WTC11 (cell line): ENCODE measurements around the gene CENATAC. TPM values are rescaled to one million over a fixed set of nuclear protein-coding genes. Genes with fewer than 3 reads are reported as not detected.

Experiments
- ATAC-seq: fragments of 200-7000 bp; cut with Tn5 transposase; 2 replicates; pipeline ENCODE4 v1.10.0; 2021; ENCODE audit warnings: mild to moderate bottlenecking, moderate library complexity
- CTCF ChIA-PET: fragments of 300-600 bp; sonication (Branson Sonifier 250); formaldehyde crosslinking; loops from one replicate; lab custom pipeline; 2021; ENCODE audit warnings: antibody characterized with exemption; lab: Charles Lee
- POLR2A ChIA-PET: fragments of 350-600 bp; sonication (Branson Sonifier 250); formaldehyde crosslinking; loops from one replicate; lab custom pipeline; 2021; ENCODE audit warnings: antibody characterized with exemption; lab: Charles Lee
- DNase-seq: peaks from one replicate; pipeline ENCODE4 v3.0.0; 2021; ENCODE audit warnings: low spot score
- H3K27ac Mint-ChIP-seq: 2 replicates; pipeline ENCODE4 v1.8.0; 2021; ENCODE audit warnings: mixed read lengths
- H3K27me3 Mint-ChIP-seq: 2 replicates; pipeline ENCODE4 v1.8.0; 2021; ENCODE audit warnings: low read depth, mild to moderate bottlenecking, moderate library complexity, mixed read lengths
- H3K36me3 Mint-ChIP-seq: 2 replicates; pipeline ENCODE4 v1.8.0; 2021; ENCODE audit warnings: mixed read lengths
- H3K4me1 Mint-ChIP-seq: 2 replicates; pipeline ENCODE4 v1.8.0; 2022; ENCODE audit warnings: mixed read lengths
- H3K4me3 Mint-ChIP-seq: 2 replicates; pipeline ENCODE4 v1.8.0; 2021; ENCODE audit warnings: mild to moderate bottlenecking, moderate library complexity, mixed read lengths
- H3K9me3 Mint-ChIP-seq: 2 replicates; pipeline ENCODE4 v1.8.0; 2021; ENCODE audit warnings: mixed read lengths
- AR ChIP-seq: fragments of 250-450 bp; sonication (Bioruptor Pico); IDR thresholded peaks from 2 replicates; pipeline ENCODE4 v1.9.0; 2021; ENCODE audit warnings: mild to moderate bottlenecking
- ARID4B ChIP-seq: sonication (generic); formaldehyde crosslinking; IDR thresholded peaks from 2 replicates; pipeline ENCODE4 v1.8.0; 2023; ENCODE audit warnings: missing genetic modification reagents, mild to moderate bottlenecking, borderline replicate concordance
- ATF3 ChIP-seq: sonication (generic); formaldehyde crosslinking; conservative IDR thresholded peaks from 2 replicates; pipeline ENCODE4 v1.8.1; 2022; ENCODE audit warnings: mild to moderate bottlenecking, missing genetic modification reagents
- FOXK1 ChIP-seq: sonication (generic); formaldehyde crosslinking; IDR thresholded peaks from 2 replicates; pipeline ENCODE4 v1.8.0; 2022; ENCODE audit warnings: mild to moderate bottlenecking, moderate library complexity, missing genetic modification reagents
- GABPB1 ChIP-seq: sonication (generic); formaldehyde crosslinking; IDR thresholded peaks from 2 replicates; pipeline ENCODE4 v1.8.1; 2023; ENCODE audit warnings: mild to moderate bottlenecking, missing genetic modification reagents
- HMGA2 ChIP-seq: fragments of 250-450 bp; sonication (Bioruptor Pico); IDR thresholded peaks from 2 replicates; pipeline ENCODE4 v1.4.0; 2021; ENCODE audit warnings: mild to moderate bottlenecking, moderate library complexity
- IRF1 ChIP-seq: sonication (generic); formaldehyde crosslinking; IDR thresholded peaks from 2 replicates; pipeline ENCODE4 v1.8.0; 2023; ENCODE audit warnings: missing genetic modification reagents
- IRF2 ChIP-seq: sonication (generic); formaldehyde crosslinking; IDR thresholded peaks from 2 replicates; pipeline ENCODE4 v1.8.0; 2022; ENCODE audit warnings: low read depth, missing genetic modification reagents, borderline replicate concordance
- KAT7 ChIP-seq: sonication (generic); formaldehyde crosslinking; IDR thresholded peaks from 2 replicates; pipeline ENCODE4 v1.8.1; 2023; ENCODE audit warnings: missing genetic modification reagents, mild to moderate bottlenecking, borderline replicate concordance
- MLX ChIP-seq: sonication (generic); formaldehyde crosslinking; IDR thresholded peaks from 2 replicates; pipeline ENCODE4 v1.8.1; 2023; ENCODE audit warnings: mild to moderate bottlenecking, missing genetic modification reagents, moderate library complexity
- NFE2L1 ChIP-seq: sonication (generic); formaldehyde crosslinking; IDR thresholded peaks from 2 replicates; pipeline ENCODE4 v1.8.1; 2023; ENCODE audit warnings: missing genetic modification reagents
- RELA ChIP-seq: sonication (generic); formaldehyde crosslinking; IDR thresholded peaks from 2 replicates; pipeline ENCODE4 v1.8.1; 2022; ENCODE audit warnings: missing genetic modification reagents, mild to moderate bottlenecking, borderline replicate concordance
- RORB ChIP-seq: fragments of 250-450 bp; sonication (Bioruptor Pico); IDR thresholded peaks from 2 replicates; pipeline ENCODE4 v1.9.0; 2021; ENCODE audit warnings: mild to moderate bottlenecking
- SMAD4 ChIP-seq: sonication (generic); formaldehyde crosslinking; IDR thresholded peaks from 2 replicates; pipeline ENCODE4 v1.8.0; 2022; ENCODE audit warnings: mild to moderate bottlenecking, missing genetic modification reagents
- TEAD4 ChIP-seq: sonication (generic); formaldehyde crosslinking; IDR thresholded peaks from 2 replicates; pipeline ENCODE4 v1.8.0; 2022; ENCODE audit warnings: mild to moderate bottlenecking, missing genetic modification reagents
- USF2 ChIP-seq: sonication (generic); formaldehyde crosslinking; IDR thresholded peaks from 2 replicates; pipeline ENCODE4 v1.8.1; 2023; ENCODE audit warnings: mild to moderate bottlenecking, missing genetic modification reagents, moderate library complexity
- ZBTB43 ChIP-seq: sonication (generic); formaldehyde crosslinking; IDR thresholded peaks from 2 replicates; pipeline ENCODE4 v1.8.1; 2023; ENCODE audit warnings: mild to moderate bottlenecking, missing genetic modification reagents
- ZNF219 ChIP-seq: sonication (generic); formaldehyde crosslinking; IDR thresholded peaks from 2 replicates; pipeline ENCODE4 v1.8.0; 2023; ENCODE audit warnings: missing genetic modification reagents, mild to moderate bottlenecking, borderline replicate concordance
- ZNF512 ChIP-seq: sonication (generic); formaldehyde crosslinking; IDR thresholded peaks from 2 replicates; pipeline ENCODE4 v1.8.1; 2022; ENCODE audit warnings: missing genetic modification reagents, borderline replicate concordance
- ZNF671 ChIP-seq: fragments of 250-450 bp; sonication (Bioruptor Pico); IDR thresholded peaks from 2 replicates; pipeline ENCODE4 v1.8.0; 2021; ENCODE audit warnings: mild to moderate bottlenecking
- ZSCAN18 ChIP-seq: fragments of 250-450 bp; sonication (Bioruptor Pico); IDR thresholded peaks from 2 replicates; pipeline ENCODE4 v2.1.2; 2022; ENCODE audit warnings: mild to moderate bottlenecking, moderate library complexity
- total RNA-seq: library from RNA; stranded (reverse); gene quantifications from 3 replicates; pipeline ENCODE4 v1.2.3, GENCODE V29; 2021

Gene CENATAC
- total RNA-seq, 1 experiment from 2014 or later: 41.7 TPM

GRCh38 chr11:119030329-119031047, 32.5 kb downstream of the CENATAC start, which contains the start of gene SLC37A4 (continued):
- TF ChIP-seq FOXK1 (peak; percentile 79), SMAD4 (no peak), ARID4B (CRISPR knock-in tag) (no peak)

- ChIA-PET POLR2A (no interaction called here), CTCF (interaction anchor here (0.9 to 2.7 kb wide), 5 partner anchors 10 to 36 kb away, joined by 3 to 10 read pairs (median 5); partner anchors contain the start of gene VPS11)
- peaks cover 18% of the 10 kb centered on the region for H3K36me3 Mint-ChIP-seq
- no peaks in the 10 kb centered on the region for H3K9me3 Mint-ChIP-seq
- H3K4me1 Mint-ChIP-seq: peaks cover 19% of the 10 kb centered on the region
- H3K27me3 Mint-ChIP-seq: no peaks in the 10 kb centered on the region
- DNase-seq: no peak
- no peak for ATAC-seq
- no peak overlapping the region for H3K4me3 Mint-ChIP-seq
- H3K27ac Mint-ChIP-seq: no peak overlapping the region
- TF ChIP-seq USF2 (no peak), HMGA2 (CRISPR knock-in tag) (no peak), RORB (CRISPR knock-in tag) (no peak), TEAD4 (no peak), IRF1 (no peak), MLX (no peak), ZSCAN18 (CRISPR knock-in tag) (no peak), ZBTB43 (no peak), GABPB1 (CRISPR knock-in tag) (no peak), IRF2 (CRISPR knock-in tag) (no peak), ATF3 (CRISPR knock-in tag) (no peak), ZNF512 (CRISPR knock-in tag) (no peak), FOXK1 (no peak), RELA (no peak), AR (no peak), KAT7 (CRISPR knock-in tag) (no peak), NFE2L1 (CRISPR knock-in tag) (no peak), ZNF219 (CRISPR knock-in tag) (no peak), ZNF671 (CRISPR knock-in tag) (no peak), SMAD4 (no peak)
These were observed 34.0 kb downstream of the CENATAC start for GRCh38 chr11:119031912-119032280.
